Sciatic nerve (tissue), 2 donors: ENCODE measurements around the gene TPSG1. TPM values are rescaled to one million over a fixed set of nuclear protein-coding genes. Genes with fewer than 3 reads are reported as not detected.
"Not testable (repeated sequence)": the region's sequence is repeated elsewhere in the genome, so short reads cannot be mapped to it uniquely, and the experiment has no call there.

ENCODE experiments used
- ATAC-seq: fragments of 200-7000 bp; cut with Tn5 transposase; one replicate; pipeline ENCODE4 v1.9.1; 2020; ENCODE audit warnings: mild to moderate bottlenecking, moderate library complexity
- DNase-seq: peaks from one replicate; pipeline ENCODE4 v3.0.0-alpha.2; 2020; ENCODE audit warnings: low spot score
- intact Hi-C: fragments of 100-400 bp; cut with DNase I; formaldehyde crosslinking; loops from one replicate; pipeline ENCODE4 v1.14.2; 2022
- total RNA-seq: library from RNA; stranded (reverse); fragmentation: NEBNext Ultra II Directional; extraction: Animal tissue kit (Norgen Biotek cat#: 25700); gene quantifications from one replicate; pipeline ENCODE4 v1.2.1, GENCODE V29; 2021
- donor health status: DM: no; HTN: no; CAD: no.
- donor health status: DM: no; HTN: no; CAD: no.

TPSG1 gene
- total RNA-seq, 1 donor from 2014 or later, result 0.45 TPM

- no peak for DNase-seq
- ATAC-seq, result no peak
- intact Hi-C loops, result no loop called here
These were observed 33.1 kb upstream of the TPSG1 start for GRCh38 chr16:1258225-1258600.

- intact Hi-C loops, result no loop called here
- DNase-seq, result no peak
- no peak for ATAC-seq
These were observed 32.6 kb upstream of the TPSG1 start for GRCh38 chr16:1257561-1258224.

GRCh38 chr16:1256874-1257322 is 31.8 kb upstream of the TPSG1 start:
- ATAC-seq, result no peak
- no peak for DNase-seq
- intact Hi-C loops, result no loop called here

DNA sequence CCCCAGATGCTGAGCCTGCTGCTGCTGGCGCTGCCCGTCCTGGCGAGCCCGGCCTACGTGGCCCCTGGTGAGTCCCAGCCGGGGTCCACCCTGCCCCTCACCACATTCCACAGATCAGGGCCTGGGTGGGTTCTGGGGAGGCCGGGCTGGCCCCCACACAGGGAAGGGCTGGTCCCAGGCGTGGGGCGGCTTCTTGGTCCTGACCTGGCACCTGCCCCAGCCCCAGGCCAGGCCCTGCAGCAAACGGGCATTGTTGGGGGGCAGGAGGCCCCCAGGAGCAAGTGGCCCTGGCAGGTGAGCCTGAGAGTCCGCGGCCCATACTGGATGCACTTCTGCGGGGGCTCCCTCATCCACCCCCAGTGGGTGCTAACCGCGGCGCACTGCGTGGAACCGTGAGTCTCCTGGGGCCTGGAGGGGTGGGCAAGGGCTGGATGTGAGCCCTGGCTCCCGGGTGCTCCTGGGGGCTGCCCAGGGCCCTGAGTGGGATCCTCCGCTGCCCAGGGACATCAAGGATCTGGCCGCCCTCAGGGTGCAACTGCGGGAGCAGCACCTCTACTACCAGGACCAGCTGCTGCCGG is 31.3 kb upstream of the TPSG1 start:
- ATAC-seq, result not testable (repeated sequence)

DNA sequence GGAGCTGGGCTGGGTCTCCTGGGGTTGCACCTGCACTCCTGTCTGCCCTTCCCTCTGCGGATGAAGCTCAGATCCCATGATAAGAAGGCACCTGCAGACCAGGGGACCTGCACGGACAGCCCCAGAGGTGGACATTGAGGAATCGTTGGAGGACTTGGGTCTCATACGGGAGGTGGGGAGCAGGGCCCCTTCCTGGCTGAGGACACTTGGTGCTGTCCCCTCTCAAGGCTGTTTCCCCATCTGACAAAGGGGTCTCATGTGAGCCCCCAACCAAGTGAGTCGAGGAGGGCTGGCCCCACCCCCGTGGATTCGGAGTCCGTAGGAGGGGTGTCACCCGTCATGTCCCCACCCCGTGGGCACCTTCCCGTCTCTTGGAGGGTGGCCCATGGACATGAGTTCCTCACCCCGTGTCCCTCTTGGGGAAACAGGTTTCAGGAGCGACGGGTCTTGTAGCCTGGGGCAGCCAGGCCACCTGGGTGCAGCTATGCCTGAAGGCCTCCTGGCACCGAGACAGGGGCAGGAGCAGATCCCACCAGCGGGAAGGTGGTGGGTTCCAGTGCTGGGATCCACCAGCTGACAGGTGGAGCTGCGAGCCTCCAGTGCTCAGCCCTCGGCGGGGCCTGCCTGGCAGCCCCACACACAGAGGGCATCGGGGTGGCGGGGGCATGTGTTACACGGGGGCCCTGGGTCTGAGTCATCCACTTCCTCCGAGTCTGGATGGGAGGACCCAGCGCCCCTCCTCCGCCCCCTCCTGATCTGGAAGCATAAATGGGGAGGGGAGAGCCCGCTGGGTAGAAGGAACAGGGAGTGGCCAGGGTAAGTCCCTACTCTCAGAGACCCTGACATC is 30.4 kb upstream of the TPSG1 start, which contains the start of gene TPSD1:
Gene TPSD1 (plus strand): TSS at position 794 of the 847 bp plus-strand sequence. CDS start 212 bp downstream, outside the sequence.
- ATAC-seq, DNase-seq, intact Hi-C loops: not testable (repeated sequence)

More for the DNA sequence above, 31.3 kb upstream of the TPSG1 start:
- intact Hi-C loops, DNase-seq: not testable (repeated sequence)

- DNase-seq, ATAC-seq, intact Hi-C loops: not testable (repeated sequence)
These were observed 29.8 kb upstream of the TPSG1 start for GRCh38 chr16:1254821-1255220.

DNA sequence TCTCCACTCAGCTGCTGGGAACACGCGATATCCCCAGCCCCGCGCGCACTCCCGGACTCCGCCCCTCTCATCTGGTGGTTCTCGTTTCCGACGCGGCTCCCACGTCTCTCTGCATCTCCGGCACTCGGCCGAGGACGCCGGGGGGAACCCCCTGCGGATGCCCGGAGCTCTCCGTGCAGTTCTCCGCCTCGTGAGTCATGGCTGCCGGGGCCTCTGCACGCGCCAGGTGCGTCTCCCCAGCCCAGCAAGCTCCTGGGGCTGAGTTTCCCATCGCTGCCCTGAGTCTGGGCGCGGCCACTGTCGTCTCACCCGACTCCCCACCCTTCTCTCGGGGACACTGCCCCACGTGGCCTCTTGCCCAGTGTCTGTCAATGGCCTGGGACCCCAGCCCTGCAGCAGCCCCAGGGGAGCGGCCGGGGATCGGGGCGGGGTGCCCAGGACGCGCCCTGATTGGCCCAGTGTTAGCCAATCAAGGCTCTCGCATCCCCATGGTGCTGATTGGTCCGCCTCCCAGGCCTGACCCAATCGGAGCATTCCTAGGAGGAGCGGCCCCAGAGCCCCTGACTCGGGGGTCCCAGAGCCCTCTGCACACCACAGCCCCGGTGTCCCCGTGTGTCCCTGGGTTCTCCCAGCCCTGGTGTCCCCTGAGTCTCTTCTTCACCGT is 28.8 kb upstream of the TPSG1 start:
- DNase-seq, intact Hi-C loops: not testable (repeated sequence)
- ATAC-seq, result peak; percentile 38

GRCh38 chr16:1249031-1249755 is 24.1 kb upstream of the TPSG1 start:
- peak; percentile 54 for ATAC-seq
- intact Hi-C loops, DNase-seq: not testable (repeated sequence)

DNA sequence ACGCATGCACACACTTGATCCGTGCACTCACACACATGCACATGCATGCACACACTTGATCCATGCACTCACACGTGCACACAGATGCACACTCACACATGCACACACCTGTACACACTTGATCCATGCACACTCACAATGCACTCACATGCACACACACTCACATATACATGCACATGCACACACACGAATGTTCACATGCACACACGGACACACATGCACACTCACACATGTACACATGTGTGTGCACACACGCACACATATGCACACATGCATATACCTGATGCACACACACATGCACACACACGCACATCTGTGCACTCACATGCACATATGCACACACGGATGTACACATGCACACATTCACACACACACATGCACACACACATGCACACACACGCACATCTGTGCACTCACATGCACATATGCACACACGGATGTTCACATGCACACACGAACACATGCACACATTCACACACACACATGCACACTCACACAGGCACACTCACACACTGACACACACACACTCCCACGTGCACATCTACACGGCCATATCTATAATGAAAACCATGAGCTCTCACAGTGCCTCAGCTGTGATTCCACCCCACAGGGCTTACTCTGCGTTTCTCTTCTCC is 23.0 kb upstream of the TPSG1 start:
- DNase-seq, ATAC-seq, intact Hi-C loops: not testable (repeated sequence)

GRCh38 chr16:1245452-1246020 is 20.5 kb upstream of the TPSG1 start:
- no peak for DNase-seq
- intact Hi-C loops, result no loop called here
- no peak for ATAC-seq

- ATAC-seq, result no peak
- intact Hi-C loops, result no loop called here
These were observed 19.8 kb upstream of the TPSG1 start for GRCh38 chr16:1244881-1245280.

GRCh38 chr16:1243907-1244850 is 19.1 kb upstream of the TPSG1 start:
- ATAC-seq, intact Hi-C loops, DNase-seq: not testable (repeated sequence)

More at GRCh38 chr16:1244881-1245280, 19.8 kb upstream of the TPSG1 start:
- DNase-seq, result no peak

- DNase-seq, ATAC-seq, intact Hi-C loops: not testable (repeated sequence)
These were observed 18.3 kb upstream of the TPSG1 start for GRCh38 chr16:1243363-1243762.

DNA sequence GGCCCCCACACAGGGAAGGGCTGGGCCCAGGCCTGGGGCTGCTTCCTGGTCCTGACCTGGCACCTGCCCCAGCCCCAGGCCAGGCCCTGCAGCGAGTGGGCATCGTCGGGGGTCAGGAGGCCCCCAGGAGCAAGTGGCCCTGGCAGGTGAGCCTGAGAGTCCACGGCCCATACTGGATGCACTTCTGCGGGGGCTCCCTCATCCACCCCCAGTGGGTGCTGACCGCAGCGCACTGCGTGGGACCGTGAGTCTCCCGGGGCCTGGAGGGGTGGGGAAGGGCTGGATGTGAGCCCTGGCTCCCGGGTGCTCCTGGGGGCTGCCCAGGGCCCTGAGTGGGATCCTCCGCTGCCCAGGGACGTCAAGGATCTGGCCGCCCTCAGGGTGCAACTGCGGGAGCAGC is 16.0 kb upstream of the TPSG1 start:
- ATAC-seq, DNase-seq, intact Hi-C loops: not testable (repeated sequence)

- ATAC-seq, result peak; percentile 45
These were observed 15.4 kb upstream of the TPSG1 start, which contains the start of gene TPSAB1 for GRCh38 chr16:1240436-1240835. Gene TPSAB1 (plus strand): TSS chr16:1240705. CDS start chr16:1240939, 234 bp downstream.

GRCh38 chr16:1239575-1239974 is 14.5 kb upstream of the TPSG1 start:
- intact Hi-C loops, DNase-seq, ATAC-seq: not testable (repeated sequence)

More at GRCh38 chr16:1240436-1240835, 15.4 kb upstream of the TPSG1 start, which contains the start of gene TPSAB1:
- intact Hi-C loops, DNase-seq: not testable (repeated sequence)
